Naive thymus-derived CD4-positive, alpha-beta T cell (primary cell): ENCODE results near the gene GTPBP10. TPM values are rescaled to one million over a fixed set of nuclear protein-coding genes. Genes with fewer than 3 reads are reported as not detected.
"Not testable (repeated sequence)": the region's sequence is repeated elsewhere in the genome, so short reads cannot be mapped to it uniquely, and the experiment has no call there.

Source experiments
- ATAC-seq: fragments of 150-1000 bp; cut with Tn5 transposase; 2 replicates; pipeline ENCODE4 v1.10.0; 2021; ENCODE audit warnings: mild to moderate bottlenecking, moderate library complexity
- CTCF ChIA-PET: fragments of 350-600 bp; sonication (Branson Sonifier 250); formaldehyde crosslinking; loops from one replicate; lab custom pipeline; 2021; ENCODE audit warnings: antibody characterized with exemption; lab: Charles Lee
- POLR2A ChIA-PET: fragments of 350-600 bp; sonication (Branson Sonifier 250); formaldehyde crosslinking; loops from one replicate; lab custom pipeline; 2021; ENCODE audit warnings: antibody characterized with exemption, inconsistent platforms; lab: Charles Lee
- DNase-seq, 9 donors: peaks; one replicate each; pipeline versions ENCODE4 v3.0.0 to v3.0.0-alpha.2; 2020 to 2022; ENCODE audit warnings: mixed read lengths in 1 of 9
- H3K27ac ChIP-seq: one replicate; pipeline ENCODE4 v1.7.0; 2013; ENCODE audit warnings: mild to moderate bottlenecking, low read depth, low read length, moderate library complexity
- H3K27me3 ChIP-seq, 2 donors: one replicate each; pipeline ENCODE4 v1.7.0; 2013; ENCODE audit warnings: low read length in 2 of 2, mild to moderate bottlenecking in 2 of 2, moderate library complexity in 2 of 2; ENCODE audit not compliant: control insufficient read depth in 2 of 2, insufficient read depth in 2 of 2
- H3K36me3 ChIP-seq, 3 experiments: 1 replicate in 2 of 3; 2 replicates in 1 of 3; pipeline ENCODE4 v1.7.0; 2013; ENCODE audit warnings: low read length in 3 of 3, mild to moderate bottlenecking in 3 of 3, moderate library complexity in 1 of 3; ENCODE audit not compliant: insufficient read depth in 3 of 3, control insufficient read depth in 2 of 3
- H3K4me1 ChIP-seq, 2 donors: one replicate each; pipeline ENCODE4 v1.7.0; 2013; ENCODE audit warnings: low read length in 2 of 2, mild to moderate bottlenecking in 2 of 2, moderate library complexity in 1 of 2; ENCODE audit not compliant: control insufficient read depth in 2 of 2, insufficient read depth in 2 of 2
- H3K4me3 ChIP-seq: 2 replicates; pipeline ENCODE4 v1.7.0; 2013; ENCODE audit warnings: mild to moderate bottlenecking, low read length
- H3K9me3 ChIP-seq, 3 experiments: 1 replicate in 2 of 3; 2 replicates in 1 of 3; pipeline ENCODE4 v1.7.0; 2013; ENCODE audit warnings: low read length in 3 of 3; ENCODE audit not compliant: control insufficient read depth in 2 of 3
- H3K27ac Mint-ChIP-seq, 9 donors: one replicate each; pipeline ENCODE4 v1.8.0; 2020 to 2022; ENCODE audit warnings: mixed read lengths in 9 of 9, mild to moderate bottlenecking in 8 of 9, moderate library complexity in 5 of 9, inconsistent platforms in 2 of 9
- H3K27me3 Mint-ChIP-seq, 5 donors: one replicate each; pipeline ENCODE4 v1.8.0; 2021 to 2022; ENCODE audit warnings: mixed read lengths in 5 of 5, mild to moderate bottlenecking in 1 of 5
- H3K36me3 Mint-ChIP-seq, 5 donors: one replicate each; pipeline ENCODE4 v1.8.0; 2020 to 2022; ENCODE audit warnings: mixed read lengths in 5 of 5, mild to moderate bottlenecking in 3 of 5, inconsistent platforms in 1 of 5
- H3K4me1 Mint-ChIP-seq, 7 donors: one replicate each; pipeline ENCODE4 v1.8.0; 2020 to 2022; ENCODE audit warnings: mixed read lengths in 7 of 7, mild to moderate bottlenecking in 3 of 7, inconsistent platforms in 1 of 7
- H3K4me3 Mint-ChIP-seq, 10 donors: one replicate each; pipeline ENCODE4 v1.8.0; 2020 to 2022; ENCODE audit warnings: mild to moderate bottlenecking in 10 of 10, mixed read lengths in 10 of 10, moderate library complexity in 6 of 10, inconsistent platforms in 2 of 10
- H3K9me3 Mint-ChIP-seq, 11 donors: one replicate each; pipeline ENCODE4 v1.8.0; 2020 to 2022; ENCODE audit warnings: mixed read lengths in 11 of 11, mild to moderate bottlenecking in 4 of 11, inconsistent platforms in 1 of 11, moderate library complexity in 1 of 11
- intact Hi-C, 2 donors: fragments of 100-400 bp; cut with micrococcal nuclease; formaldehyde crosslinking; loops; one replicate each; pipeline ENCODE4 v1.15.1; 2023
- polyA plus RNA-seq, 2 donors: library from polyadenylated mRNA; unstranded; fragments of 300-500 nt; fragmentation: Illumina TruSeq; gene quantifications; one replicate each; pipeline ENCODE4 v1.2.3, GENCODE V29; 2021
- total RNA-seq, 6 experiments: library from RNA in 5 of 6; stranded (reverse) in 5 of 6; gene quantifications; 1 replicate in 5 of 6; 2 replicates in 1 of 6; pipeline ENCODE4 v1.2.3 and lab custom pipeline; 2021 to 2026

GTPBP10 gene
- total and polyA plus RNA-seq, 7 experiments from 2014 or later, result 21.5 to 51.4 (median 42.1) TPM

- H3K9me3 Mint-ChIP-seq, result no peaks in the 10 kb centered on the region
- DNase-seq (no peak), ATAC-seq (no peak)
- ChIA-PET CTCF (no interaction called here), POLR2A (no interaction called here)
- peaks cover under 1 to 7% (median 3%) of the 10 kb centered on the region in 7 donors for H3K4me1 Mint-ChIP-seq
- Histone ChIP-seq H3K27ac (no peak overlapping the region), H3K36me3 (no peaks in the 10 kb centered on the region), H3K4me1 (no peaks in the 10 kb centered on the region), H3K4me3 (no peak overlapping the region), H3K9me3 (no peaks in the 10 kb centered on the region), H3K27me3 (peaks cover 0 to 10% of the 10 kb centered on the region in 2 donors)
- H3K27me3 Mint-ChIP-seq, result peaks cover 19 to 37% (median 20%) of the 10 kb centered on the region in 5 donors
- no peaks in the 10 kb centered on the region for H3K36me3 Mint-ChIP-seq
- H3K4me3 Mint-ChIP-seq, result no peak overlapping the region
- intact Hi-C loops, result no loop called here
- H3K27ac Mint-ChIP-seq, result no peak overlapping the region
These were observed 20.0 kb upstream of the GTPBP10 start for GRCh38 chr7:90326500-90326899.

- Mint-ChIP-seq H3K36me3 (no peaks in the 10 kb centered on the region), H3K9me3 (peaks cover 0 to 4% (median 0%) of the 10 kb centered on the region in 11 donors), H3K27me3 (peaks cover 5 to 8% (median 5%) of the 10 kb centered on the region in 5 donors), H3K4me1 (no peaks in the 10 kb centered on the region), H3K4me3 (no peak overlapping the region), H3K27ac (peak overlapping the region in 1 of 9 donors; percentile 28)
- no peaks in the 10 kb centered on the region for H3K27me3 ChIP-seq
- H3K36me3 ChIP-seq, result no peaks in the 10 kb centered on the region
- DNase-seq (no peak), ATAC-seq (no peak)
- ChIA-PET CTCF (no interaction called here), POLR2A (no interaction called here)
- H3K27ac ChIP-seq, result no peak overlapping the region
- H3K9me3 ChIP-seq, result no peaks in the 10 kb centered on the region
- H3K4me3 ChIP-seq, result no peak overlapping the region
- no peaks in the 10 kb centered on the region for H3K4me1 ChIP-seq
- intact Hi-C loops, result no loop called here
These were observed 12.2 kb upstream of the GTPBP10 start for GRCh38 chr7:90334193-90334843.

GRCh38 chr7:90334926-90335325 lies 11.6 kb upstream of the GTPBP10 start:
- DNase-seq, CTCF ChIA-PET, H3K9me3 ChIP-seq, H3K27ac Mint-ChIP-seq, H3K36me3 Mint-ChIP-seq, H3K4me3 Mint-ChIP-seq, H3K4me1 Mint-ChIP-seq, H3K9me3 Mint-ChIP-seq, H3K27me3 Mint-ChIP-seq, H3K27ac ChIP-seq, ATAC-seq, H3K4me1 ChIP-seq, H3K4me3 ChIP-seq, intact Hi-C loops, H3K36me3 ChIP-seq, H3K27me3 ChIP-seq: not testable (repeated sequence)
- POLR2A ChIA-PET, result interaction anchor here (1.6 kb wide), 1 partner anchor 11 kb away, joined by 4 read pairs; the partner anchor contains the start of gene GTPBP10

GRCh38 chr7:90337106-90337505 lies 9.4 kb upstream of the GTPBP10 start:
- intact Hi-C loops, result no loop called here
- Mint-ChIP-seq H3K27me3 (peaks cover 3 to 5% (median 5%) of the 10 kb centered on the region in 5 donors), H3K9me3 (peaks cover 0 to 4% (median 0%) of the 10 kb centered on the region in 11 donors), H3K4me1 (no peaks in the 10 kb centered on the region), H3K4me3 (no peak overlapping the region), H3K36me3 (no peaks in the 10 kb centered on the region), H3K27ac (no peak overlapping the region)
- no peak for ATAC-seq
- Histone ChIP-seq H3K27ac (no peak overlapping the region), H3K4me1 (no peaks in the 10 kb centered on the region), H3K27me3 (no peaks in the 10 kb centered on the region), H3K4me3 (no peak overlapping the region), H3K36me3 (no peaks in the 10 kb centered on the region), H3K9me3 (no peaks in the 10 kb centered on the region)
- ChIA-PET POLR2A (no interaction called here), CTCF (no interaction called here)
- no peak for DNase-seq

- Histone ChIP-seq H3K4me3 (no peak overlapping the region), H3K9me3 (no peaks in the 10 kb centered on the region), H3K27ac (peak overlapping the region; percentile 95), H3K27me3 (no peaks in the 10 kb centered on the region), H3K36me3 (no peaks in the 10 kb centered on the region), H3K4me1 (peaks cover 13 to 23% of the 10 kb centered on the region in 2 donors)
- ChIA-PET POLR2A (no interaction called here), CTCF (no interaction called here)
- peaks cover 5 to 17% (median 16%) of the 10 kb centered on the region in 5 donors for H3K36me3 Mint-ChIP-seq
- intact Hi-C loops, result loop anchor here (5.0 to 10.0 kb wide), 3 partner anchors 740 to 1902 kb away; partner anchors contain the start of genes AKAP9 (in 2 of the 2), ANKIB1 (in 1 of the 2) and KRIT1 (in 1 of the 2)
- H3K9me3 Mint-ChIP-seq, result peaks cover 0 to 5% (median 0%) of the 10 kb centered on the region in 11 donors
- H3K27me3 Mint-ChIP-seq, result peaks cover 0 to 2% (median 0%) of the 10 kb centered on the region in 5 donors
- peak overlapping the region; percentile 96 to 100 (median 99) for H3K27ac Mint-ChIP-seq
- DNase-seq (no peak), ATAC-seq (no peak)
- peaks cover 21 to 54% (median 42%) of the 10 kb centered on the region in 7 donors for H3K4me1 Mint-ChIP-seq
- peak overlapping the region; percentile 93 to 99 (median 98) for H3K4me3 Mint-ChIP-seq
These were observed 1.5 kb upstream of the GTPBP10 start for GRCh38 chr7:90345016-90345415.

- ATAC-seq, result peak; percentile 7
- POLR2A ChIA-PET, result interaction anchor here (0.6 to 1.4 kb wide), 4 partner anchors 10 to 1595 kb away, joined by 3 to 5 read pairs (median 4); partner anchors contain the start of gene AKAP9
- intact Hi-C loops, result loop anchor here (1.0 to 10.0 kb wide), 12 partner anchors 58 to 1902 kb away; partner anchors contain the start of genes AKAP9 (in 2 of the 2), CFAP69 (in 2 of the 2), CLDN12 (in 2 of the 2) and MTERF1 (in 2 of the 2)
- Mint-ChIP-seq H3K27me3 (peaks cover 0 to 2% (median 0%) of the 10 kb centered on the region in 5 donors), H3K27ac (peak overlapping the region; percentile 96 to 100 (median 99)), H3K36me3 (peaks cover 10 to 24% (median 20%) of the 10 kb centered on the region in 5 donors), H3K9me3 (peaks cover 0 to 5% (median 0%) of the 10 kb centered on the region in 11 donors), H3K4me3 (peak overlapping the region; percentile 93 to 99 (median 98)), H3K4me1 (peaks cover 22 to 62% (median 50%) of the 10 kb centered on the region in 7 donors)
- DNase-seq, result peak in 1 of 9 donors; percentile 7
- H3K9me3 ChIP-seq, result no peaks in the 10 kb centered on the region
- peak overlapping the region; percentile 83 for H3K4me3 ChIP-seq
- peak overlapping the region; percentile 95 for H3K27ac ChIP-seq
- no peaks in the 10 kb centered on the region for H3K27me3 ChIP-seq
- CTCF ChIA-PET, result interaction anchor here (0.8 kb wide), 1 partner anchor 723 kb away, joined by 3 read pairs; no protein-coding TSS in a partner anchor
- peaks cover 13 to 23% of the 10 kb centered on the region in 2 donors for H3K4me1 ChIP-seq
- H3K36me3 ChIP-seq, result no peaks in the 10 kb centered on the region
These were observed 751 bp upstream of the GTPBP10 start for GRCh38 chr7:90345595-90346335.
